Gastroesophageal sphincter (tissue), 4 donors: Measurements from ENCODE around the gene COPS9. TPM values are rescaled to one million over a fixed set of nuclear protein-coding genes. Genes with fewer than 3 reads are reported as not detected.

ENCODE experiments used
- ATAC-seq: fragments of 150-250 bp; one replicate; pipeline ENCODE4 v1.9.1; 2016; ENCODE audit warnings: mild to moderate bottlenecking, moderate library complexity
- H3K27ac ChIP-seq, 4 donors: fragments of 200-600 bp; sonication (generic) in 3 of 4; 1 replicate in 3 of 4; 2 replicates in 1 of 4; pipeline ENCODE4 v1.5.1; 2016 to 2019
- H3K27me3 ChIP-seq: fragments of 200-600 bp; sonication (generic); one replicate; pipeline ENCODE4 v1.5.1; 2019
- H3K36me3 ChIP-seq, 2 donors: fragments of 200-600 bp; sonication (generic); one replicate each; pipeline ENCODE4 v1.5.1; 2019; ENCODE audit warnings: control low read depth in 1 of 2
- H3K4me1 ChIP-seq, 3 donors: fragments of 200-600 bp; sonication (generic); 1 replicate in 2 of 3; 2 replicates in 1 of 3; pipeline ENCODE4 v1.5.1; 2016 to 2019; ENCODE audit warnings: control low read depth in 2 of 3
- H3K4me3 ChIP-seq, 2 donors: fragments of 200-600 bp; sonication (generic); one replicate each; pipeline ENCODE4 v1.5.1; 2019; ENCODE audit warnings: mild to moderate bottlenecking in 1 of 2, moderate library complexity in 1 of 2
- H3K9me3 ChIP-seq, 3 donors: fragments of 200-600 bp; sonication (generic); one replicate each; pipeline ENCODE4 v1.5.1; 2017 to 2019; ENCODE audit warnings: control low read depth in 2 of 3
- EP300 ChIP-seq: sonication (generic); formaldehyde crosslinking; IDR thresholded peaks from one replicate; pipeline ENCODE4 v1.6.1; 2017; ENCODE audit warnings: antibody characterized with exemption, mild to moderate bottlenecking
- POLR2A ChIP-seq, 2 donors: fragments of 450-650 bp; IDR thresholded peaks; one replicate each; pipeline ENCODE4 v1.6.1; 2017; ENCODE audit warnings: antibody characterized with exemption in 2 of 2, mild to moderate bottlenecking in 2 of 2, moderate library complexity in 1 of 2
- POLR2AphosphoS5 ChIP-seq: sonication (generic); formaldehyde crosslinking; IDR thresholded peaks from one replicate; pipeline ENCODE4 v1.6.1; 2017; ENCODE audit warnings: antibody characterized with exemption
- WGBS, 2 donors: methylation state at CpG; one replicate each; pipeline ENCODE4 v1.1.5; 2018; ENCODE audit warnings: low coverage in 1 of 2; 5-methylcytosine and 5-hydroxymethylcytosine counted together
- total RNA-seq, 4 donors: library from RNA; depleted of rRNA; stranded (reverse); fragments of >200 nt; gene quantifications; one replicate each; pipeline ENCODE4 v1.1.0, GENCODE V29; 2016
- TF ChIP-seq, protein P1 (sequence below), 4 experiments: fragments of 200-600 bp in 2 of 4; fragments of 450-650 bp in 2 of 4; sonication (generic) in 1 of 4; IDR thresholded peaks; one replicate each; pipeline ENCODE4 v1.5.1; 2017 to 2019; ENCODE audit warnings: antibody characterized with exemption in 4 of 4, mild to moderate bottlenecking in 2 of 4, moderate library complexity in 2 of 4

COPS9 gene
- total RNA-seq, 4 donors from 2014 or later: 151 to 252 (median 169) TPM

GRCh38 chr2:240123821-240124650 is 12.1 kb downstream of the COPS9 start:
- Histone ChIP-seq H3K9me3 (no peaks in the 10 kb centered on the region), H3K36me3 (peaks cover 0 to 35% of the 10 kb centered on the region in 2 donors), H3K27ac (no peak overlapping the region), H3K27me3 (no peaks in the 10 kb centered on the region), H3K4me1 (no peaks in the 10 kb centered on the region), H3K4me3 (no peak overlapping the region)
- WGBS, 2 donors: 91 to 97% methylated on average over 14 to 16 of the region's 24 CpGs
- ATAC-seq: no peak
- TF ChIP-seq, protein P1, sequence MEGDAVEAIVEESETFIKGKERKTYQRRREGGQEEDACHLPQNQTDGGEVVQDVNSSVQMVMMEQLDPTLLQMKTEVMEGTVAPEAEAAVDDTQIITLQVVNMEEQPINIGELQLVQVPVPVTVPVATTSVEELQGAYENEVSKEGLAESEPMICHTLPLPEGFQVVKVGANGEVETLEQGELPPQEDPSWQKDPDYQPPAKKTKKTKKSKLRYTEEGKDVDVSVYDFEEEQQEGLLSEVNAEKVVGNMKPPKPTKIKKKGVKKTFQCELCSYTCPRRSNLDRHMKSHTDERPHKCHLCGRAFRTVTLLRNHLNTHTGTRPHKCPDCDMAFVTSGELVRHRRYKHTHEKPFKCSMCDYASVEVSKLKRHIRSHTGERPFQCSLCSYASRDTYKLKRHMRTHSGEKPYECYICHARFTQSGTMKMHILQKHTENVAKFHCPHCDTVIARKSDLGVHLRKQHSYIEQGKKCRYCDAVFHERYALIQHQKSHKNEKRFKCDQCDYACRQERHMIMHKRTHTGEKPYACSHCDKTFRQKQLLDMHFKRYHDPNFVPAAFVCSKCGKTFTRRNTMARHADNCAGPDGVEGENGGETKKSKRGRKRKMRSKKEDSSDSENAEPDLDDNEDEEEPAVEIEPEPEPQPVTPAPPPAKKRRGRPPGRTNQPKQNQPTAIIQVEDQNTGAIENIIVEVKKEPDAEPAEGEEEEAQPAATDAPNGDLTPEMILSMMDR (IDR thresholded peaks at IDR 0.05): no peak
- no peak for TF ChIP-seq EP300
- TF ChIP-seq POLR2A (IDR thresholded peaks at IDR 0.05): no peak

- TF ChIP-seq, protein P1 (IDR thresholded peaks at IDR 0.05): no peak
- TF ChIP-seq POLR2A (IDR thresholded peaks at IDR 0.05): no peak
- no peak for TF ChIP-seq POLR2AphosphoS5
- TF ChIP-seq EP300: no peak
- no peak overlapping the region for H3K27ac ChIP-seq
- no peaks in the 10 kb centered on the region for H3K4me1 ChIP-seq
- WGBS, 2 donors: 56 to 75% methylated on average over 6 to 7 of the region's 11 CpGs
- H3K4me3 ChIP-seq: no peak overlapping the region
- ATAC-seq: no peak
- no peaks in the 10 kb centered on the region for H3K27me3 ChIP-seq
- peaks cover 0 to 11% of the 10 kb centered on the region in 2 donors for H3K36me3 ChIP-seq
- peaks cover 0 to 3% (median 0%) of the 10 kb centered on the region in 3 donors for H3K9me3 ChIP-seq
Measured at GRCh38 chr2:240121675-240122074, 14.4 kb downstream of the COPS9 start.

- Histone ChIP-seq H3K27me3 (no peaks in the 10 kb centered on the region), H3K4me1 (no peaks in the 10 kb centered on the region), H3K4me3 (no peak overlapping the region), H3K9me3 (peaks cover 0 to 3% (median 0%) of the 10 kb centered on the region in 3 donors), H3K36me3 (peaks cover 0 to 6% of the 10 kb centered on the region in 2 donors), H3K27ac (no peak overlapping the region)
- ATAC-seq: no peak
- TF ChIP-seq POLR2A (IDR thresholded peaks at IDR 0.05) (no peak), EP300 (no peak), POLR2AphosphoS5 (no peak)
- TF ChIP-seq, protein P1 (IDR thresholded peaks at IDR 0.05): no peak
- 55 to 62% methylated on average over 3 to 4 of the region's 4 CpGs for WGBS, 2 donors
Measured at GRCh38 chr2:240121190-240121589, 14.9 kb downstream of the COPS9 start.

- Histone ChIP-seq H3K9me3 (peaks cover 0 to 7% (median 0%) of the 10 kb centered on the region in 3 donors), H3K27ac (no peak overlapping the region), H3K27me3 (peaks cover 42% of the 10 kb centered on the region), H3K4me1 (no peaks in the 10 kb centered on the region), H3K36me3 (no peaks in the 10 kb centered on the region), H3K4me3 (no peak overlapping the region)
- ATAC-seq: no peak
- TF ChIP-seq EP300 (no peak), POLR2AphosphoS5 (no peak), POLR2A (IDR thresholded peaks at IDR 0.05) (no peak)
- TF ChIP-seq, protein P1 (IDR thresholded peaks at IDR 0.05): no peak
- 70 to 78% methylated on average over 6 of the region's 6 CpGs for WGBS, 2 donors
Measured at GRCh38 chr2:240114233-240114632, 21.9 kb downstream of the COPS9 start.
